HG03439 (cell line): Measurements from ENCODE around the gene DNAJC6.
"Not testable (repeated sequence)": the region's sequence is repeated elsewhere in the genome, so short reads cannot be mapped to it uniquely, and the experiment has no call there.

Source experiments
- ATAC-seq: cut with Tn5 transposase; IDR thresholded peaks from one replicate; pipeline ENCODE4 v1.9.1; 2021; ENCODE audit warnings: mild to moderate bottlenecking, moderate library complexity; ENCODE audit not compliant: unreplicated experiment

DNAJC6 gene

DNA sequence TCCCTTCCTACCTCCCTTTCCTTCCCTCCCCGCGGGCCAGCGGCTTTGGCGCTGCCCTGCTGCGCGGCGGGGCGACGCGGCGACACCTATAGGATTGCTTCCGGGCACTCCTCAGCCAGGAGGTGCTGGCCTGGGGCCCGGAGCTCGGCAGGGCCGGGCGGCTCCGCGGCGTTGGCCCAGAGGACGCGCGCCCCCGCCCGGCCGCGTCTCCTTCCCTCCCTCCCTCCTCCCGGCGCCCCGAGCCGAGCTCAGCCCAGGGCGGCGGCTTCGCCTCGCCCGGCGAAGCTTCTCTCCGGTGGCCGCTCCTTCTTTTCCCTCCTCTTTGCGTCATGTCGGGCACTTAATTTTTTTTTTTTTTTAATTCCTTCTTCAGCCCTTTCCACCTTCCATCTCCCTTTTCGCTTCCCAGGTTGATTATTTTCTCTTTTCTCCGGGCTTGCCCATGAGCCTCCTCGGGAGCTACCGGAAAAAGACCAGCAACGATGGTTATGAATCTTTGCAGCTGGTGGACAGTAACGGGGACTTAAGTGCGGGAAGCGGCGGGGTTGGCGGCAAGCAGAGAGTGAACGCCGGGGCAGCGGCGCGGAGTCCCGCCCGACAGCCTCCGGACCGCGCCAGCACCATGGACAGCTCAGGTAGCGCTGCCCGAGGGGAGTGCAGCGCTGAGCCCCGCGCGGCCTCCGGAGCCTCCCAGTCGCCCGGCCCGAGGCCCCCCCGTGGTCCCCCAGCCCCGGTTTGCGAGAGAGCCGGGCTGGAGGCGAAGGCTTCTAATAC, at the start of gene DNAJC6:
TSS of gene DNAJC6 (plus strand) at position 240 of the 774 bp plus-strand sequence. CDS start at position 443, 203 bp downstream.
- ATAC-seq: no peak

DNA sequence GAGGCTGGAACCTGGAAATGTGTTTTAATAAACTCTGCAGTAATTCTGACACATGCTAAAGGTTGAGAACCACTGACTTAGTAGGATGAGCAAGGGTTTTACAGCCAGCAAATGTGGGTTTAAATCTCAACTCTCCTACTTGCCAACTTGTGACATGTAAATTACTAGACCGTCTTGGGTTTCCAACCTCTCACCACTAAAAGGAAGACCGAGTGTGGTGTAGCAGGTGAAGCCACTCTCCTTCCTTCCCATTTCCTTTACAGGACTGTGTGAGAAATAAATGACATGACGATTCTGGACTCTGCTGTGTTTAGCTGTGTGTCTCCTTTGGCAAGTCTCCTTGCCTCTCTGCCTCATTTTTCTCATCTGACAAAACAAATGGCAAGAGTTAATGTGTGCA, 49.5 kb upstream of the DNAJC6 start:
- ATAC-seq: no peak

DNA sequence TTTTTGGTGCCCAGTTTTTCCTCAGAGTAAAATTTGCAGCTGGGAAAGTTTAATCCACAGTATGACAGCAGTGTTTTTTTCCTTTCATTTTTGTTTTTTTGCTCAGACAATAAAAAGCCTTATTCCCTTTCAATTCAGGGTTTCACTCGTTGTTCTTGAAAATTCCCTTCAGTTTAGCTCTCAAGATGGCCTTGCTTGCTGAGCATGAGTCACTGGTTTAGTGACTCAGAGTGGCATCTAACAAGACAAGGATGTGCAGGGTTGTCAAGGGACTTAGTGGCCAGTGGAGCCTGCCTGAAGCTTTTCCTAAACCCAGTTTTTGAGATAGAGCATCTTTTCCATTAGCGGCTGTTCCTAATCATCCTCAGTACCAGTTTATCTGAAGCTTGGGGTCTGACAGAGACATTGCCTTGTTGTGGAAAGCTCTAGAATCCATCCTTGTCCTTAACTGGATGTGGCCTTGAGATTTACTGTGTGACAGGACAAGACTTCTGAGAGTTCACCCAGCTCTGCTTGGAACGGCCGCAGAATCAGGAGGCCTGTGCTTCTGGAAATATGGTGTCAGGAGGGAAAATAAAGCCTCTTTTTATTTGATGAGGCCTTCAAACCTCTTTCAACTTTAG, 48.4 kb upstream of the DNAJC6 start:
- no peak for ATAC-seq

DNA sequence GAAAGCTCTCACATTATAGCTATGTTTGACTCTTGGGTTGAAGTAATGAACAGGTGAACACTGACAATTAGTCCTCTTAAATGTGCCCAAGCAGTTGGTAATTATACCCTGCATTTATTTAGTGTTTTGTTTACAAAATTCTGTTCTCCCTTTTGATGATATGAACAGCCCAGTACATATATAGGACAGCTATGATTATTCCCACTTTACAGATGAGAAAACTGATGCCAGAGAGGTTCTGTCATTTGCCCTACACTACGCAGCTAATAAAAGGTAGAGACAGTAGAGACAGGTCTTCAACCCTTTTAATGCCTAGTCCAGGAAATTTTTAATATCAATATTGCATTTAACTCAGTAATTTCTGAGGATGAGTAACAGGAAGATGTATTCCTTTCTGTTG, 46.1 kb upstream of the DNAJC6 start:
- no peak for ATAC-seq

DNA sequence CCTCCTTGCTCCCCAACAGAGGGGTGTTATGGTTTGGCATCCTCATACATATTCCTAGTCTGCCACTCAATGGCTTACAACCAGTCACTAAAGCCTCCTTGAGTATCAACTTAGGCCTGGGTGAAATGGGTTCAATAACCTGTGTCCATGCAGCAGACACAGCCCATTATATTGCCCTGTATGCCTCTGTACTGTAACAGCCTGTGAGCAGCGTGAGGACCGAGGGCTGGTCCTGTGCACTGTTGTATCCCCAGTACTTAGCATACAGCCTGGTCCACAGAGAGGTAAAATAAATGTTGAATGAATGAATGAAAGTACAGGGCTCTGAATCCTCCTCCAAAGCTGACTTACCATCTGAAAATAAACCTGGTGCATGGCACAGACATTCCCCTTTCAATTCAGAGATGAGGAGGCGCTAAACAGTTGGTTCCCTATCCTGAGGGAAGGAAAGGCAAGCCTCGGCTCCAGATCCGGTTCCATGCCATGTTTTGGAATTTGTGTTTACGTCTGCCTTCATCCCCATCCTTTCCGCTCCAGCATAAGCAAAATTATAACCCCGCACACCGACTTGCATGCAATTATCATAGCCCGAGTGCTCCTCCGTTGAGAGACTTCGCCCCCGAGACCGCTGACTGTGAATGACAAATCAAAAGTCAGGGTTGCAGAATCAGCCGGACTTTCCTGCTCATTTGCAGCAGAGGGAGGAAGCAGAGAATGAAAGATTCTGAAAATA, 45.0 kb upstream of the DNAJC6 start:
- no peak for ATAC-seq

DNA sequence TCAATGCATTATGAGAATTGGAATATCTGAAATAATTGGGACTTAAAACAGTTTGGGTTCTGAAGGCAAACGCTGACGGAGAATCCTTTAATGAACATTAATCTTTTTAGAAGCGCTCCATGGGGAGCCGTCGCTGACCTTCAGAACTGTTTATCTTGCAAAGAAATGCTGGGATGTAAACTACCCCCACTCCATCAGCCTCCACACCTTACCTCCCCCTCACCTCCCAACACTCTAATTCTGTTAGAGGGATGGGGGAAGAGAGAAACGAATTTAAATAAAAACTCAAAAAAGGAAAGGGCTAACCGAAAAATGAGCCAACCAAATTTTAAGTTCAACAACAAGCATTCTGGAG, 44.1 kb upstream of the DNAJC6 start:
- ATAC-seq: no peak

DNA sequence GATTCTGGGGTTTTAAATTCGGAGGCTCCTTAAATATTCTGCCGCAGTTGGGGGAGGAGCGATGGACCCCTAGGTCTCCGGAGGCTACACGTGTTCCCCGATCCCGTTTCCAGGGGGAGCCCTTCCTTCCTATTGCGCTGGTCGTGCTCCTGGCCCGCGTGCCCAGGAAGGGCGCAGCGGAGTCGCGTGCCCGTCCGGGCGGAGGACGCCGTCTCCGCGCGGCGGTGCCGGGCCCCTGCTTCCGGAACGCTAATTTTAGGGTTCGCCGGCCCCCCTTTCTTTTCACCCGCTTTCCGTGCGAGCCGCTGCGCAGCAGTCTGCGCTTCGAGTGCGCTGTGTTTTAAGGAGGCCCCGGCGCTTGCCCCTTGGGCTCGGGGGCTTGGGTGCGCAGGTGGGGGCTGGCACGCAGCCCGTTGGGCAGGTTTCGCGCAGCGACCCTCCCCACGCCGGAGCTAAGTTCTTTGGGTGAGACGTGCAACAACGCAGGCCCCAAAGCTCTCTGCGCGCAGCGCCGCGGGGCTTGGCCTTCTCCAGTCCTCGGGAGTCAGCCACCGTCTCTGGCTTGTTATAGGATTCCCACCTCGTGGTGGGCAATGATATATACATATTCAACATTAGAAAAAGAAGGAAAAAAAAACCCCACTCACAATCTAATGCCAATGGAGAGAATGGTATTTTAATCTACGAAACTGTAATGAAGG, 43.5 kb upstream of the DNAJC6 start:
- peak; percentile 47 for ATAC-seq

DNA sequence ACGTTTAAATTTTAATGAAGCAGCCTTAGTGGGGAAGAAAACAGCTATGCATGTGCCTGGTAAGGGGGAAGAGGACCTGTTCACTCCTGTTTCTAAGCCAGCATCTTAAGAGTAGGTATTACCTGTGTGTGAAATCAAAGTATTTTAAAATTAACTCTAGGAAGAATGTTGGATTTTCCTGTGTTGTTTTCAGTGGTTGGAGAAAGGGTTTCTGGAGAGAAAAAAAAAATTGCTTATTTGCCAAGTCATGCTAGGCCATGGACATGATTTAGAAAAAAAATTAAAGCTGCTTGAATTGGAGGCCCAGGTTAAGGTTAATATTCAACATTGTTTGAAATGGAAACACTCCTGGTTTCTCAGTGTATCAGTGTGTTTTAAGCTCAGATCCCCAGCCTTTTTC, 42.9 kb upstream of the DNAJC6 start:
- ATAC-seq: no peak

DNA sequence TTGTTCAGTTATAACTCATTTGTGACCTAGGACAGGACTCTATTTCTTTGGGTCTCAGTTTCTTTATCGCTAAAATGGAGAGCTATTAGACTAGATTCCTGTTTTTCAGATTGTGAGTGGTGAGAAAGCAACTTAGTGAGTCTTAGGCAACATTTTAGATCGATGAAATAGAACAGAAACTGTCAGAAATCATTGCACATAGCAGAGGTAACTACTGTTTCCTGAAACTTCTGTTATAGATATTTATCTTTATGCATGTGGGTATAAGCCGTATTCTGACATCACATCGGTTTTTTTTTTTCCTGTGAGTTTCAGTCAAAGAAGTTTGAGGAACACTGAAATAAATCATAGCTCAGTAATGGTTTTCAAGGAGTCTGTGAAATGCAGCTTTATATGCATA, 42.1 kb upstream of the DNAJC6 start:
- ATAC-seq: no peak

DNA sequence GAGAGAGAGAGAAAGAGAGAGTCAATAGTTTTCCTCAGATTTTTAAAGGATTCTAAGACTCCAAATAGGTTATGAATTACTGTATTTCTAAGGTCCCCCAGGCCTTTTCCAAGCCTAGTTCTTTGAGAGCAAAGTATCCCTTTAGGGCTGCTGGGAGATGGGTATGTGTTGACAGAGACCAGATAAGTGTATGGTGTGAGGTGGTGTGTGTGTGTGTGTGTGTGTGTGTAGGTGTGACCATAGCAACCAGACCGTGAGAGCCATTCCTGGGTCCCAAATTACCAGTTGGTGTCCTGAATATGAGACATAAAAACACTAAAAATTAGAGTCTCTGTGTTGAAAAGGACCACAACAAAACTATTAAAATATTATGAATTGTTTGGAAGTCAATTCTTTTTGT, 41.7 kb upstream of the DNAJC6 start:
- ATAC-seq: no peak

DNA sequence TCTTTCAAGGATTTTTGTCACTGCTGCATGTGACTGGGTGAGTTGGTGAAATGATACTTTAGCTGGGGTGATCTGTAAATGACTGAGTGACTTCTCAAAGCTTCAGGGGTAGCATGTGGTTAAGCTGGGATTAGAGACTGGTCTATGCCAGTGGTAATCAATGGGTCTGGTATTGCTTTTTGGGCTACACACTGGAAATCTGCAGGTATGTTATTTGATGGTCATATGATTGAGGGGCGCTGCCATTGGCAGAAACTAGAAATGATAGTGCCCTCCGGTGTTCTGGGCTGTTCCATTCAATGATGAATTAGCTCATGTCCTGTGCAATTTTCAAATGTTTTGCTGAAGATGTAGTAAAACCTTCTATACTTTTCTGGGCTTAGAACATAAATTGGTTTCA, 39.7 kb upstream of the DNAJC6 start:
- ATAC-seq: no peak

DNA sequence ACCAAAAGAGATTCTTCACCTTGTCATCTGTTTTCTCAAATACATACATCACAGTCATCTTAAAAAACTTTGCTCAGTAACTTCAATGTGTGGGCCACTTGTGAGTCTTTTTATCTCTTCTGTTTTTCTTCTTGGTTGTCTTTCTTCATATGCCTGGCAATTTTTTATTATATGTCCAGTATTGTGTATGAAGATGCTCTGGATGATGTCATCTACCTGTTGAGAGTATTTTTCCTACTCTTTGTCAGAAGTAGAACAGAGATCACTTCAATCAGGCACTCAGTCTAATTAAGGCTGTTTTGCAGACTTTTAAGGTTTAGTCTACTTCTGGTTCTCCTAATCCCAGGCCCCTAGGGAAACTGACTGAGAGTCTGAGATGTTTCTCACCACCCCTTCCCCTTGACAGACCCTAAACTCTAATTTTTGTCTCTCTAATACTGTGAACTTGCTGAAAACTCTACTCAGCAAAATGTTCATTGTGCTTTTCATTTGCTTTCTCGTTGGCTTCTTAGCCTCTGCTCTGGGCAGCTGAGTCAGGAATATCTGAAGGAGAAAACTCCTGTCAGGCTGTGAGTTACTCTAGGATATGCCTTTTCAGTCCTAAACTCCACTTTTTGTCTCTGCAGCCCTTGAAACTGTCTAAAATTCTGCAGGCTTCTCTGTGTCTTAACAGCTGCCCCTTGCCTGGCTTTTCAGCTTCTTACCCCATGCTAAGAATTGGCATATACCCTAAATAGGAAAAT, 33.0 kb upstream of the DNAJC6 start:
- no peak for ATAC-seq

DNA sequence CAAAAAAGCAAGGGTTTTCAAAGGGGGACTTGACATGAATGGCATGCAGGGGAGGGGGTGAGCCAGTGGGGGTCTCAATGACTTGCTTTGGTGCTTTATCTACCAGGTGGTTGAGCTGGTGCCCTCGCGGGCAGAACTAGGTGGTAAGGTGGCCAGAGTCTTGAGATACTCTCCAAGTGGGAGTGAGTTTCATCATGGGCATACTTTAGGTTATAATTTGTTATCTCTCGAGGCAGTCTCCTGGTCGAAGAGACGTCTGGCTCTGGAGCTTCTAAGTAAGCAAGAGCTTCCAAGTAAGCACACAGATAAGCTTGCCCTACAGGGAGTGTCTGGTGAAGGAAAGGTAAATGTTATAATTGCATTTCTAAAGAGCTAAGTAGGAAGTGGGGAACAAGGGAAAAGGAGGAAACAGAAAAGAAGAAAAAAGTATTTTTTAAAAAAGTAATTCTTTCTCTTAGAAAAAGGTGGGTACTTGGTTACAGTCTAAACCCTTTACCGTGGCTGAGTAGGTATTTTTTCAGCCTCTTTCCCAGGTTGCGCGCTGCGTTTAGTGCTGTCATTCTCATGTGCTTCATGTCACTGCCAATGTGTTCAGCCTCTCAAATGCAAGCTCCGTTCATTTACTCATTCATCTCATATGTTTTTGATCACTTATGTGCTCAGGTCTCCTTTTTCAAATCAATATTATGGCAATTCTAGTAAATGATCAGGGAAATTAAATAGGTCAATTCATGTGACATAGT, 31.6 kb upstream of the DNAJC6 start:
- ATAC-seq: no peak

DNA sequence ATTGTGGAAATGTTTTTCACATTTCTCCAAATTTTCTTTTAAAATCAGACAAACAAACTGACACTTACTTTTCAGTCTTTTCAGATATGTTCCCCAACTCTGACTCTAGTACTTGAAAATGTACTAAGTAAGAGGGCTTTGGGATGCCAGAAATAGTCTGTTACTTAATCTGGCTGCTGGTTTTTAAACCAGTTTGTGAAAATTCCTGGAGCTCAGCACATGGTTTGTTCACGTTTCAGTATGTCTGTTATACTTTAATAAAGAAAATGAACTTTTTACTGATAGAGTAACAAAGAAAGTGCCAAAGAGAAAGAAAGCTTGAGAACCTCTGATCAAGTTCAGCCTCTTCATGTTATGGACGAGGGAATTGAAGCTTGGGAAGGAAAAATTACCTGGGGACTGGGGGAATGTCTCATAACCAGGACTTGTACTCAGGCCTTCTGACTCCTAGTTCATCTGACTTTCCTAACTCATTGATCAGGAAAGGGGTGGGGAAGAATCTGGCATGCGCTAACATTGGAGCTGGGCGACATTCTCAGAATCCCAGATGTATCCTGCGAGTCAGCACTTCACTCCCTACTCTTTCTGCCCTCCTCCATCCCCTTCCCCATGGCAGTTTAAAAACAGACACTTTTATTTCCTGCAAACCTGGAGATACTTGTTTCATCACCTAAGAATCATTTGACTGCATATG, 30.8 kb upstream of the DNAJC6 start:
- no peak for ATAC-seq

DNA sequence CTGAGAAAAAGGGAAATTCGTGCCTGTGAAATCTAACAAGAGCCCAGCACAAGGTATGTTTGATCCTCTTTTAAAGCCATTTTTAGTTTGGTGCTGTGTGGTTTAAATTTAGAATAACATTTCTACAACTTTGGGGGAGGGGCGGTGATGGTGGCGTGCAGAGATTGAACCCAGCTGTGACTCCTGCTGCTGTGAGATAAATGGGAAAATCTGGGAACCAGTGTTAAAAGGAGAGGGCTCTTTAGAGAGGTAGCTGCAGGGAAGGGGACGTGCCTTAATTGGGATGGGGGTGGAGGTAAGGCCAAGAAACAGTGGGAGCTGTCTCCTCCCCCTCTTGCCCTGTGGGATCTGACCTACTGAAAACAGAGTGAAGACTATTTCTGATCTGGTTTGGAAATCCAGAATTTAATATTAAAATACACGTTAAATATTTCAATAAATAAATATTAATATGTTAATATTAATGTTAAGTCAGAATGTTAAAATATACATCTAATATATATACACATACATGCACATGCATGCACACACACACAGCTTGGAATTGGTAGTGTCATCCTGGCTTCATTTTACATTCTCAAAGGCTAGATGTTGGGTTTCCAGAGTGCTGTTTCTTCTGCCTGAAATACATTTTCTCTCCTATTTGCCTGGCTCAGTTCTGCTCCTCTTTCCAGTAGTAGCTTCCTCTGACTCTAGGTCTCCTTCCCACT, 30.1 kb upstream of the DNAJC6 start:
- no peak for ATAC-seq

DNA sequence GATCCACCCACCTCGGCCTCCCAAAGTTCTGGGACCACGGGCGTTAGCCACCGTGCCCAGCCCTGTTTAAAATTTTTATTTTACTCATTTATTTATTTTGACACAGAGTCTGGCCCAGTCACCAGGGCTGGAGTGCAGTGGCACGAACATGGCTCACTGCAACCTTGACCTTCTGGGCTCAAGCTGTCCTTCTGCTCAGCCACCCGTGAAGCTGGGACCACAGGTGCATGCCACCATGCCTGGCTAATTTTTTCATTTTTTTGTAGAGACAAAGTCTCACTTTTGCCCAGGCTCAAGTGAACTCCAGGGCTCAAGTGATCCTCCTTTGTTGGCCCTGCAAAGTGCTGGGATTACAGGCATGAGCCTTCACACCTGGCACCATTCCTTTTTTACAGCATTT, 27.5 kb upstream of the DNAJC6 start:
- no peak for ATAC-seq

DNA sequence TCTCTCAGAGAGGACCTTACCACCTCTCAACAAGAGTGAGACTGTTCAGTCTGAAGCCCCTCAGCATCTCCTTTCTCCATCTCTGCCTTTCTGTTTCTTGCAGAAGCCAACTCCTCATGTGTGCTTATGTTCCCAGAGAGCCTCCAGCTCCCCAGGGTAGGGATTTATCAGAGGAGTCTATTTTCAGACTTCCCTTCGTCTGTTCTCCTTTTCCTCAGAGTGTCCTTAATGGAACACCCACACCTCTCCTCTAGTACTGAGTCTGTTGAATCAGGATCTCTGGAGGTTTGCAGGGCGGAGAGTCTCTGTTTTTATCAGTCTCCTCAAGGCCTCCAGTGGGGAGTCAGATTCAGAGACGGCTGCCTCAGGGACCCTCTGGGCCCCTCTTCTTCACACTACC, 25.1 kb upstream of the DNAJC6 start:
- ATAC-seq: no peak

DNA sequence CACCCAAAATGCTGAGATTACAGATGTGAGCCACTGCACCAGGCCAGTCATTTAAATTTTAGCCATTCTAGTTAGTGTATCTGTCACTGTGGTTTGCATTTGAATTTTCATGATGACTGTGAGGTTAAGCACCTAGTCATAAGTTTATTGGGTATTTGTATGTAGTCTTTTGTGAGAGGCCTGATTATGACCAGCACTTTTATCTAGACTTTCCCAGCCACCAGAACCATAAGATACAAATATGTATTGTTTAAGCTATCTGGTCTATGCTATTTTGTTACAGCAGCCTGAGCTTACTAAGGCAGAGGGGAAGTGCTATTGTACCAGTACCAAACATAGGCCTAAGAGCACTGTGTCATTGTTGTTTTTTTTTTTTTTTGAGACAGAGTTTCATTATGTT, 19.9 kb upstream of the DNAJC6 start:
- ATAC-seq: peak; percentile 93

DNA sequence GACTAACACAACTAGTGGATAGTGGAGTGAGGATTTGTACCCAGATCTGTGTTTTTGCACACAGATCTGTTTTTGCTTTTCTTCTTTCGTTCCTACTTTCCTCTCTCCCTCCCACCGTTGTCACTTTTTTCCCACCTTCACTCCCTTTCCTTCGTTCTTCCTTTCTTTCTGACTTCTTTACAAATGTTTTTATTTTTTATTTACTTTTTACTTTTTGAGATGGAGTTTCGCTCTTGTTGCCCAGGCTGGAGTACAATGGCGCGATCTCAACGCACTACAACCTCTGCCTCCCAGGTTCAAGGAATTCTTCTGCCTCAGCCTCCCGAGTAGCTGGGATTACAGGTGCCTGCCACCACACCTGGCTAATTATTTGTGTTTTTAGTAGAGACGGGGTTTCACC, 17.5 kb upstream of the DNAJC6 start:
- not testable (repeated sequence) for ATAC-seq
